GM19455 (cell line): ENCODE results near the gene AVPI1.
"Not testable (repeated sequence)": the region's sequence is repeated elsewhere in the genome, so short reads cannot be mapped to it uniquely, and the experiment has no call there.

ENCODE experiments used
- ATAC-seq: cut with Tn5 transposase; IDR thresholded peaks from one replicate; pipeline ENCODE4 v1.9.1; 2021; ENCODE audit not compliant: unreplicated experiment

The AVPI1 gene

DNA sequence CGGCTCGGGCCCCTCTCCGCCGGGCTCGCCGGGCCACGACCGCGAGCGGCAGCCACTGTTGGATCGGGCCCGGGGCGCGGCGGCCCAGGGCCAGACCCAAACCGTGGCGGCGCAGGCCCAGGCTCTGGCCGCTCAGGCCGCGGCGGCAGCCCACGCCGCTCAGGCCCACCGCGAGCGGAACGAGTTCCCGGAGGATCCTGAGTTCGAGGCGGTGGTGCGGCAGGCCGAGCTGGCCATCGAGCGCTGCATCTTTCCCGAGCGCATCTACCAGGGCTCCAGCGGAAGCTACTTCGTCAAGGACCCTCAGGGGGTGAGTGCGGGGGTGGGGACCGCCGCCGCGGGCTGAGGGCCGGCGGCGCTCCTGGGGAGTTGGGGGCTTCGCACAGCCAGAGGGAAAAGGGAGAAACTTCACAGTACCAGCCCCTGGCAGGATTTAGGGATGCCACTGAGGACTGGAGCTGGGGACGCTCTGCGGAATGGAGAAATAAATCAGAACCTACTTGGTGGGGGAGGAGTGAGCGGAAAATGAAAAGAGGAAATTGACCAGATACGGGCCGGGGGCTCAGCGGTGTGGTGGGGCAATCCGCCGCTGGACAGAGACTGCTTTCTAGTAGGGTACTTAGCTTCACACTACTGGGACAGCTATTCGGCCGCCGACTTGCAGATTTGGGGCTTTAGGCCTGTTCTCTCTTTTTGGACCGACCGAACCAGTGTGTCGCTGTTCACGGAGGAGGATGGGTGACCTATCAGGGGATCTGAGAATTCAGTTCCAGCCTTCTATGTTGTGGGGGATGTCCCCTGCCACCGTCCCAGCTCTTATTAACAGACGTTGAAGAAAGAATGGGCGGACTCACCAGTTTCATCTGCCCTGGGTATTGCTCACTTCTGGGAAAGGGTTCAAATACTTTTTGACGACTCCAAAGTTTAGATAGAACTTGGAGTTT, 45.9 kb downstream of the AVPI1 start:
- ATAC-seq, result no peak

DNA sequence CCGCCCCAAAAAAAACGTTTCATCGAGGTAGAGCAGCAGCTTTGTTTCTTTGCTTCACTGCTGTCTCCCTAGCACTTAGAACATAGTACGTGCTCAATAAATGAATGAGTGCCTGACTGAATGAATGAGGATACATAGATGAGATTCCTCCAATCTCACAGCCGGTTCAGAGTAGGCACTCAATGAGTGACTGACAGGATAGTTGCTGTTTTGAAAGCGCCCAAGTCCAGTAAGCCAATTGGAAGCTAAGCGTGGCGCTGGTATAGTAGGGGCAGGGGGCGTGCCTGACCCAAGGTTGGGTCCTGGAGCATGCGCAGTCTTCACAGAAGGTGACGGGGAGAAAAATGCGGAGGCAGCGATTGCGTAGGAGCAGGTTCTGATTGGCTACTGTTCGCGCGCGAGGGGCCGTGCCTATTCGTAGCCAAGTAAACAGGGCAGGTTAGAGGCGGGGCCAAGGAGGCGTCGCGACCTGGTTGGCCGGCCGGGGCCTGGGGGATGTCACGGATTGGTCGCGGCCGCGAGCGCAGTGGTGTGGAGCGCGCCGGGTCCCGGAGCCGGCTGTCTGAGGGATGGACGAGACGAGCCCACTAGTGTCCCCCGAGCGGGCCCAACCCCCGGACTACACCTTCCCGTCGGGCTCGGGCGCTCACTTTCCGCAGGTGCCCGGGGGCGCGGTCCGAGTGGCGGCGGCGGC, 46.7 kb downstream of the AVPI1 start, which contains the start of gene PI4K2A:
Gene PI4K2A, plus strand, starts transcription at position 498 of the 694 bp plus-strand sequence. Its CDS starts 72 bp downstream, at position 570.
- peak; percentile 99 for ATAC-seq

DNA sequence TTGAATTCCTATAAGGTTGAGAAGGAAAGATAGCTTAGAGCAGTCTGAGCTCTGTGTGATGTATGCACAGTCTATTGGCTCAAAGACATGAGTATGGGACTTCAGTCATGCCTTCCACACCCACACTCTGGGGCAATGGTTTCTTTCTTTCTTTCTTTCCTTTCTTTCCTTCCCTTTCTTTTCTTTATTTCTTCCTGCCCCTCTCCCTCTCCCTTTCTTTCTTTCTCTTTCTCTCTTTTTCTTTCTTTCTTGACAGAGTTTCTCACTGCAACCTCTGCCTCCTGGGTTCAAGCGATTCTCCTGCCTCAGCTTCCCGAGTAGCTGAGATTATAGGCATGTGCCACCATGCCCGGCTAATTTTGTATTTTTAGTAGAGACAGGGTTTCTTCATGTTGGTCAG, 48.0 kb downstream of the AVPI1 start:
- not testable (repeated sequence) for ATAC-seq

DNA sequence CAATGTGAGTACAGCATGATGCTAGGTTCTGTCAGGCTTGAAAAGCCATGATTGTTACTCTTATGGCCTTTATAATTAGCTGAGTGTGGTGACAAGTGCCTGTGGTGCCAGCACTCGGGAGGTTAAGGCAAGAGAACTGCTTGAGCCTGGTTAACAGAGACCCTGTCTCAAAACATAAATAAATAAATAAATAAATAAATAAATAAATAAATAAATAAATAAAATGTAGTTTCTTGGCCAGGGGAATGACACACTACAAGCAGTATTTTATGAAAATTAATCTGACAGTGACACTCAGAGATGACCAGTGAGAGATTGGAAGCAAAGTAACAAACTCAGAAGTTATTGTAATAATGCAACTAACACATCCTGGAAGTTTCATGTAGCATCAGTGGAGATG, 51.5 kb downstream of the AVPI1 start:
- no peak for ATAC-seq

DNA sequence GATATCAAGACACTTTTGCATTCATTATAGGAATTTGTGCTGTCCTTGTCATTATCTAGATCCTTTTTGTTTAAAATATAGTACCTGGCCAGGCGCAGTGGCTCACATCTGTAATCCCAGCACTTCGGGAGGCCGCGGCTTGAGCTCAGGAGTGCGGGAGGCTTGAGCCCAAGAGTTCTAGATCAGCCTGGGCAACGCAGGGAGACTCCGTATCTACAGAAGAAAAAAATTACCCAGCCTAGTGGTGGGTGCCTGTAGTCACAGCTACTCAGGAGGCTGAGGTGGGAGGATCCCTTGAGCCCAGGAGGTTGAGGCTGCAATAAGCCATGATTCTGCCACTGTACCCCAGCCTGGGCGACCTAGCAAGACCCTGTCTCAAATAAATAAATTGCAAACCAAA, 53.1 kb downstream of the AVPI1 start:
- ATAC-seq, result no peak

DNA sequence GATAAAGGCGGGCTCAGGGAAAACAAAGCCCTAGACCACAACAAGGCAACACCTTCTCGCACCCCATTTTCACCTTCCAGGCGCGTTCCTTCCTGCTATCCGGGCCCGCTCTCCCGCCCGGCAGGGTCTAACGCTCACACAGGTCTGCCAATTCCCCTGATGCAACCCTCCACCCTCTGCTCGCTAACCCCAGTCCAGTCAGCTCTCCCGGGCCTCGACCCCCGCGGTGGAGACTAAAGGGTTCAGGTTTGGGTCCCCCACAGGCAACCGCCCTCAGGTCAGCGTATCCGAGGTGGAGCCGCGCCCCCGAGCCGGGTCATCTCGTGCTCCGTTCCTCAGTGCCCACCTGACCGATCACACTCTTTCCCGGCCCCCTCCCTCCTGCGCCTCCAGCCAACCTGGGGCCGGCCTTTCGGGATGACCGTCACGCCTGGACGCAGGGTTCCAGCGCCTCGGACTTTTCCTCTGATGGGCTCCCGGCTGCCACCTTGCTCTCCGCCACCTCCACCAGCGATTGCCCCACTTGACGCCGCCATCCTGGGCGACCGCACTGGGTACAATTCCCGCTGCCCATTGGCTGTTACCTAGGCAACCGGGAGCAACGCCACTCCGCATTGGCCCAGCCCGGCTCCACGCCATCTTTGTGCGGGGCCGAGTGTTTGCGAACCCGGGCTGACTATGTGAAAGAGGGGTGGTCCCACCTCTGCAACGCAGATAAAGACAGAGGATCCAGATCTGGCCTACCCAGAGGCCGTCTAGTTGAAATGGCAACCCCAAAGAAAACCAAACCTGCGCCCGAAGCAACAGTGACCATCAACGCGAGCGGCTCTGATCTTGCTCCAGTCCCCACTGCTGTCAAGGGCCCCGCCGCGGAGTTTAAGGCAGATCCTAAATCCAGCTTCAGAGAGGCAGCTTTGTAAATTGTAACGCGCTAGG, 53.8 kb downstream of the AVPI1 start, which contains the start of gene MORN4:
Gene MORN4, minus strand, starts transcription at position 552 of the 936 bp plus-strand sequence. CDS start 13,847 bp downstream, outside the sequence.
- peak; percentile 99 for ATAC-seq

DNA sequence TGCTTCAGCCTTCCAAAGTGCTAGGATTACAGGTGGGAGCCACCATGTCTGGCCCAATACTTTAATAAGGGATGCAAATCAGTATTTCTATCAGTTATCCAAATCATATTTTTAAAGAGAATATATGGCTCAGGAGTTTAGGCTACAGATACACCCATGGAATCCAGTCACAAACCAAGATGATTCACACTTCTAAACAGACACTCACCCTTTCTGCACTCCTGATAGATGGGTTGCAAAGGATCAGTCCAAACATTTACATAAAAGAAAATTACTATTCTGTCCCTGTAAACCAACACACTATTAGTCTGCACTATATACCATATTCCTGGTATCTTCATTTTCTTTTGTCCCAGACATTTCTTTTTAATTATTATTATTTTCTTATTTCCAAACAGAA, 55.9 kb downstream of the AVPI1 start:
- ATAC-seq, result no peak

DNA sequence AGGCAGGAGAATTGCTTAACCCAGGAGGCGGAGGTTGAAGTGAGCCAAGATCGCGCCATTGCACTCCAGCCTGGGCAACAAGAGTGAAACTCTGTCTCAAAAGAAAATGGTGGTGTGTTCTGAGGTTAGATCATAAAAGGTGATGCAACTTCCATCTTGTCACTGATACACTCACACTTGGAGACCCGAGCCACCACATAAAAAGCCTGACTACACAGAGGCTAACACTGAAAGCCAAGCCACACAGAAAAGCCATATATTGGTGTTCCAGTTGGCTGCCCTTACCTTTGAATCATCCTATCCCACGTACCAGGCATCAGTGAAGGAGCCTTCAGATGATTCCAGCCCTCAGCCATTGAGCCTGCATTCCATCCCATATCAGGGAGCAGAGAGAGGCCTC, 57.8 kb downstream of the AVPI1 start:
- no peak for ATAC-seq

DNA sequence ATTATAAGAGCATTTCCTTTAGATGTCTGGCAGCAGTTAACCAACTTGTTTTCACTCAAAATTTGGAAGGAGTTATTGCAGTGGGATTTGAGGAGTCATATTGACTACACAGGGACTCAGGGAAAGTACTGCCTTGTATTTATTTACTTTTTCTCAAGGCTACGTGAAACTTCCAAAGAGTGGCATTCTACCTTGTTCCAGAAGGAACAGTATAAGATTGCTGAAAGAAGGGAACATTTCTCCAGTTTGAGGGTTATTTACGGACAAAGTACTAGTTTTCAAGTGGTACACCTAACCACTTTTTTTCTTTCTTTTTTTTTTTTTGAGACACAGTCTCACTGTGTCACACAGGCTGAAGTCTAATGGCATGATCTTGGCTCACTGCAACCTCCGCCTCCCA, 58.8 kb downstream of the AVPI1 start:
- no peak for ATAC-seq

DNA sequence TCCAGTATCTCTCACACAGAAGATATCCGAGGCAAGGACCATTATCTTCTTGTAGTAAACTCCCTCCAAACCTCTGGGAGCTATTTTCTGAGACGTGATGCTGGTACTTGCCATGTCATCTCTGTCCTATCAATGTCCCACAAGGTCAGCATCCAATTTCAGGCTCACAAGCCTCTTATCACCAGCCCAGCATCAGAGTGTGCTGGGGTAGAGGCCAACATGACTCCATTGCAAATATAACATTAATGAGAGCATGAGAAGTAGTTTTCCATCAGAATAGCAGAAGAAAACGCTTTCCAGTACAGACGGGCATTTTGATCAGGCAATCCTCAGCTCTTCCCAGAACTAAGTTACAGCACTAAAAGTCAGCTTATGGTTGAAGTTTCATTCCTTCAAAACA, 59.3 kb downstream of the AVPI1 start:
- no peak for ATAC-seq
